Tibial nerve (tissue), 4 donors: Measurements from ENCODE around the gene NRXN2.

Experiments
- CTCF ChIP-seq, 5 experiments: fragments of 200-600 bp in 3 of 5; fragments of 450-650 bp in 2 of 5; sonication (generic) in 3 of 5; IDR thresholded peaks; one replicate each; pipeline ENCODE4 v1.5.1; 2016 to 2019; ENCODE audit warnings: antibody characterized with exemption in 5 of 5, mild to moderate bottlenecking in 3 of 5, moderate library complexity in 2 of 5
- EP300 ChIP-seq, 2 donors: sonication (generic); formaldehyde crosslinking; IDR thresholded peaks; one replicate each; pipeline ENCODE4 v1.6.1; 2017; ENCODE audit warnings: antibody characterized with exemption in 2 of 2, mild to moderate bottlenecking in 1 of 2
- POLR2A ChIP-seq, 2 donors: fragments of 450-650 bp; IDR thresholded peaks; one replicate each; pipeline ENCODE4 v1.6.1; 2017; ENCODE audit warnings: antibody characterized with exemption in 2 of 2, mild to moderate bottlenecking in 2 of 2, moderate library complexity in 2 of 2

GRCh38 chr11:64691543-64691942 lies 31.5 kb downstream of the NRXN2 start:
- TF ChIP-seq CTCF (IDR thresholded peaks at IDR 0.05) (no peak), EP300 (IDR thresholded peaks at IDR 0.05) (no peak), POLR2A (IDR thresholded peaks at IDR 0.05) (no peak)
